ENCODE results near the gene SWSAP1. TPM values are rescaled to one million over a fixed set of nuclear protein-coding genes. Genes with fewer than 3 reads are reported as not detected.

Gene SWSAP1
- polyA plus RNA-seq, 1 of the 3 experiments (the other 2 are of a cell fraction) = 2.8 TPM

DNA sequence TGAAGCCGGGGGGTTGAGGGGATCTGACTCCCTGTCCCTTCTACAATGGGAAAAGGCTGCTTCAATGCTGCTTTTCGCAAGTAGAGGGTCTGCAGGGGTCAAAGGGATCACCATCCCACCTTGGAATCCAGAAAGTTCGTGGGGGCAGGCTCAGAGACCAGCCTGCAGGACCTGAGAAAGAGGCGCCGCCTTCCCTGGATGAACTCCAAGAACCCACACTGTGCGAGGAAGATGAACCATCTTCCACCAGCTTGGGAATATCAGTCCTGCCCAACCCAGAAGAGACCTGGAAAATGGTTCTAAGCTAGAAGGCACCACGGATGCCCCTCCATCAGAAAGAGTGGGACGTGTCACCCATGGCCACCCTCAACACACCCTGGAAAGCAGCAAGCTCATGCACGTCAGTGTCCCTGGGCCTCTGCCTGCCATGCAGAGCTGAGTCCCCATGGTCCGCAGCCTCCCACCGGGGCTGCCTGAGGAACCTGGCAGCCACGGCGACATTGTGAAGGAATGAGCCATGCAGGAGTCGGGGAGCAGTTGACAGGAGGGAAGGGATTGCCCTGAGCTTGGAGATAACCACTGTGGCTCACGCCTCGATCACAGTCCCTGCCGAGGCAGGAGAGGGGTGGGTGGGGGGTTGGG, 49.6 kb upstream of the SWSAP1 start:
- H2AFZ ChIP-seq (ENCODE audit: low read depth) = no peak overlapping the region
- H3K4me2 ChIP-seq = peak overlapping the region; percentile 66; the same call in 1 of the 2 replicates
- no peaks in the 10 kb centered on the region for H3K9me2 ChIP-seq
- peaks cover 0 to 5% of the 10 kb centered on the region in 2 experiments for H3K36me3 ChIP-seq (replicated peaks in 1 of 2; ENCODE audit: control insufficient read depth in 1 of 2, insufficient read depth in 2 of 2, low read length in 1 of 2)
- TF ChIP-seq RXRA (IDR thresholded peaks at IDR 0.05; ENCODE audit: borderline replicate concordance, low read depth) (no peak), ELF1 (IDR thresholded peaks at IDR 0.05) (no peak), RCOR1 (IDR thresholded peaks at IDR 0.05; ENCODE audit: low read length) (no peak), GABPA (IDR thresholded peaks at IDR 0.05; ENCODE audit: low read depth) (no peak), RAD21 (IDR thresholded peaks at IDR 0.05; ENCODE audit: low read length) (no peak), RFX5 (IDR thresholded peaks at IDR 0.05; ENCODE audit: low read length) (no peak), TCF12 (IDR thresholded peaks at IDR 0.05) (no peak), YY1 (IDR thresholded peaks at IDR 0.05; ENCODE audit: low read depth) (no peak), SIN3A (IDR thresholded peaks at IDR 0.05; ENCODE audit: borderline replicate concordance, low read depth, low read length) (no peak), EZH2phosphoT487 (IDR thresholded peaks at IDR 0.05; ENCODE audit: borderline replicate concordance, low read depth) (no peak), CHD2 (IDR thresholded peaks at IDR 0.05; ENCODE audit: low read length, partially characterized antibody) (no peak)
- TF ChIP-seq, protein P1, sequence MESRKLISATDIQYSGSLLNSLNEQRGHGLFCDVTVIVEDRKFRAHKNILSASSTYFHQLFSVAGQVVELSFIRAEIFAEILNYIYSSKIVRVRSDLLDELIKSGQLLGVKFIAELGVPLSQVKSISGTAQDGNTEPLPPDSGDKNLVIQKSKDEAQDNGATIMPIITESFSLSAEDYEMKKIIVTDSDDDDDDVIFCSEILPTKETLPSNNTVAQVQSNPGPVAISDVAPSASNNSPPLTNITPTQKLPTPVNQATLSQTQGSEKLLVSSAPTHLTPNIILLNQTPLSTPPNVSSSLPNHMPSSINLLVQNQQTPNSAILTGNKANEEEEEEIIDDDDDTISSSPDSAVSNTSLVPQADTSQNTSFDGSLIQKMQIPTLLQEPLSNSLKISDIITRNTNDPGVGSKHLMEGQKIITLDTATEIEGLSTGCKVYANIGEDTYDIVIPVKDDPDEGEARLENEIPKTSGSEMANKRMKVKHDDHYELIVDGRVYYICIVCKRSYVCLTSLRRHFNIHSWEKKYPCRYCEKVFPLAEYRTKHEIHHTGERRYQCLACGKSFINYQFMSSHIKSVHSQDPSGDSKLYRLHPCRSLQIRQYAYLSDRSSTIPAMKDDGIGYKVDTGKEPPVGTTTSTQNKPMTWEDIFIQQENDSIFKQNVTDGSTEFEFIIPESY (IDR thresholded peaks at IDR 0.05; ENCODE audit: borderline replicate concordance, low read depth) = no peak
- TF ChIP-seq, protein P2, sequence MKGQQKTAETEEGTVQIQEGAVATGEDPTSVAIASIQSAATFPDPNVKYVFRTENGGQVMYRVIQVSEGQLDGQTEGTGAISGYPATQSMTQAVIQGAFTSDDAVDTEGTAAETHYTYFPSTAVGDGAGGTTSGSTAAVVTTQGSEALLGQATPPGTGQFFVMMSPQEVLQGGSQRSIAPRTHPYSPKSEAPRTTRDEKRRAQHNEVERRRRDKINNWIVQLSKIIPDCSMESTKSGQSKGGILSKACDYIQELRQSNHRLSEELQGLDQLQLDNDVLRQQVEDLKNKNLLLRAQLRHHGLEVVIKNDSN (IDR thresholded peaks at IDR 0.05; ENCODE audit: borderline replicate concordance, low read depth) = no peak
- TF ChIP-seq, protein P3, sequence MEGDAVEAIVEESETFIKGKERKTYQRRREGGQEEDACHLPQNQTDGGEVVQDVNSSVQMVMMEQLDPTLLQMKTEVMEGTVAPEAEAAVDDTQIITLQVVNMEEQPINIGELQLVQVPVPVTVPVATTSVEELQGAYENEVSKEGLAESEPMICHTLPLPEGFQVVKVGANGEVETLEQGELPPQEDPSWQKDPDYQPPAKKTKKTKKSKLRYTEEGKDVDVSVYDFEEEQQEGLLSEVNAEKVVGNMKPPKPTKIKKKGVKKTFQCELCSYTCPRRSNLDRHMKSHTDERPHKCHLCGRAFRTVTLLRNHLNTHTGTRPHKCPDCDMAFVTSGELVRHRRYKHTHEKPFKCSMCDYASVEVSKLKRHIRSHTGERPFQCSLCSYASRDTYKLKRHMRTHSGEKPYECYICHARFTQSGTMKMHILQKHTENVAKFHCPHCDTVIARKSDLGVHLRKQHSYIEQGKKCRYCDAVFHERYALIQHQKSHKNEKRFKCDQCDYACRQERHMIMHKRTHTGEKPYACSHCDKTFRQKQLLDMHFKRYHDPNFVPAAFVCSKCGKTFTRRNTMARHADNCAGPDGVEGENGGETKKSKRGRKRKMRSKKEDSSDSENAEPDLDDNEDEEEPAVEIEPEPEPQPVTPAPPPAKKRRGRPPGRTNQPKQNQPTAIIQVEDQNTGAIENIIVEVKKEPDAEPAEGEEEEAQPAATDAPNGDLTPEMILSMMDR (IDR thresholded peaks at IDR 0.05) = no peak
- peaks cover 13% of the 10 kb centered on the region for H3F3A ChIP-seq (replicated peaks; ENCODE audit: insufficient read depth)
- CTCF ChIA-PET = interaction anchor here (0.6 to 2.2 kb wide), 9 partner anchors 14 to 236 kb away, joined by 3 to 11 read pairs (median 3); partner anchors contain the start of genes RAB3D and TSPAN16
- H4K20me1 ChIP-seq (ENCODE audit: insufficient read depth) = no peaks in the 10 kb centered on the region
- no peak overlapping the region for H3K4me3 ChIP-seq (ENCODE audit: low read depth in 2 of 2, low read length in 1 of 2)
- H3K27ac ChIP-seq (ENCODE audit: low read depth in 2 of 2, low read length in 1 of 2) = peak overlapping the region; percentile 65 to 87
- H3K9me3 ChIP-seq = no peaks in the 10 kb centered on the region
- no peak overlapping the region for H3K9ac ChIP-seq
- peak; percentile 19 for DNase-seq
- no peaks in the 10 kb centered on the region for H3K27me3 ChIP-seq (ENCODE audit: insufficient read depth)
- no peaks in the 10 kb centered on the region for H3K79me2 ChIP-seq (ENCODE audit: insufficient read depth)
- WGBS (ENCODE audit: low lambda C conversion rate) = 81% methylated on average over 9 of the region's 17 CpGs
- peaks cover 9 to 19% of the 10 kb centered on the region in 2 experiments for H3K4me1 ChIP-seq (ENCODE audit: control insufficient read depth in 1 of 2, insufficient read depth in 2 of 2, low read depth in 1 of 2, low read length in 1 of 2)
- POLR2A ChIA-PET = interaction anchor here (1.3 to 2.5 kb wide), 2 partner anchors 13 to 49 kb away, joined by 3 to 17 read pairs; partner anchors contain the start of genes RAB3D and SWSAP1
